Right lobe of liver (tissue), 4 donors: ENCODE measurements around the gene C9orf57.

Source experiments
- POLR2A ChIP-seq: fragments of 450-650 bp; IDR thresholded peaks from one replicate; pipeline ENCODE4 v1.6.1; 2017; ENCODE audit warnings: antibody characterized with exemption, mild to moderate bottlenecking
- TF ChIP-seq, protein P1 (sequence below), 4 donors: fragments of 200-600 bp in 3 of 4; fragments of 450-650 bp in 1 of 4; IDR thresholded peaks; one replicate each; pipeline versions ENCODE4 v1.5.1 to v1.8.0; 2016 to 2022; ENCODE audit warnings: antibody characterized with exemption in 4 of 4, mild to moderate bottlenecking in 2 of 4
- donor health status: DM: no; HTN: no; CAD: no.
- donor health status: DM: no; HTN: no; CAD: no.
- donor health status: DM: no; HTN: yes; CAD: no.

- TF ChIP-seq, protein P1, sequence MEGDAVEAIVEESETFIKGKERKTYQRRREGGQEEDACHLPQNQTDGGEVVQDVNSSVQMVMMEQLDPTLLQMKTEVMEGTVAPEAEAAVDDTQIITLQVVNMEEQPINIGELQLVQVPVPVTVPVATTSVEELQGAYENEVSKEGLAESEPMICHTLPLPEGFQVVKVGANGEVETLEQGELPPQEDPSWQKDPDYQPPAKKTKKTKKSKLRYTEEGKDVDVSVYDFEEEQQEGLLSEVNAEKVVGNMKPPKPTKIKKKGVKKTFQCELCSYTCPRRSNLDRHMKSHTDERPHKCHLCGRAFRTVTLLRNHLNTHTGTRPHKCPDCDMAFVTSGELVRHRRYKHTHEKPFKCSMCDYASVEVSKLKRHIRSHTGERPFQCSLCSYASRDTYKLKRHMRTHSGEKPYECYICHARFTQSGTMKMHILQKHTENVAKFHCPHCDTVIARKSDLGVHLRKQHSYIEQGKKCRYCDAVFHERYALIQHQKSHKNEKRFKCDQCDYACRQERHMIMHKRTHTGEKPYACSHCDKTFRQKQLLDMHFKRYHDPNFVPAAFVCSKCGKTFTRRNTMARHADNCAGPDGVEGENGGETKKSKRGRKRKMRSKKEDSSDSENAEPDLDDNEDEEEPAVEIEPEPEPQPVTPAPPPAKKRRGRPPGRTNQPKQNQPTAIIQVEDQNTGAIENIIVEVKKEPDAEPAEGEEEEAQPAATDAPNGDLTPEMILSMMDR (IDR thresholded peaks at IDR 0.05), result no peak
- no peak for TF ChIP-seq POLR2A
Observed at GRCh38 chr9:72022841-72023240, 37.6 kb downstream of the C9orf57 start.
